GM19023 (cell line): ENCODE data around the gene TYR.
"Not testable (repeated sequence)": the region's sequence is repeated elsewhere in the genome, so short reads cannot be mapped to it uniquely, and the experiment has no call there.

Experiments used
- ATAC-seq: cut with Tn5 transposase; IDR thresholded peaks from one replicate; pipeline ENCODE4 v1.9.1; 2021; ENCODE audit warnings: mild to moderate bottlenecking, moderate library complexity; ENCODE audit not compliant: unreplicated experiment

TYR gene

GRCh38 chr11:89342880-89343572 is 165.4 kb downstream of the TYR start:
- ATAC-seq: not testable (repeated sequence)
